Activated CD4-positive, CD25-positive, alpha-beta regulatory T cell (primary cell): ENCODE measurements around the gene PDE7B.

Experiments
- DNase-seq, 4 experiments: peaks; one replicate each; lab custom pipeline; 2025; lab: John Stamatoyannopoulos, UW

The PDE7B gene

DNA sequence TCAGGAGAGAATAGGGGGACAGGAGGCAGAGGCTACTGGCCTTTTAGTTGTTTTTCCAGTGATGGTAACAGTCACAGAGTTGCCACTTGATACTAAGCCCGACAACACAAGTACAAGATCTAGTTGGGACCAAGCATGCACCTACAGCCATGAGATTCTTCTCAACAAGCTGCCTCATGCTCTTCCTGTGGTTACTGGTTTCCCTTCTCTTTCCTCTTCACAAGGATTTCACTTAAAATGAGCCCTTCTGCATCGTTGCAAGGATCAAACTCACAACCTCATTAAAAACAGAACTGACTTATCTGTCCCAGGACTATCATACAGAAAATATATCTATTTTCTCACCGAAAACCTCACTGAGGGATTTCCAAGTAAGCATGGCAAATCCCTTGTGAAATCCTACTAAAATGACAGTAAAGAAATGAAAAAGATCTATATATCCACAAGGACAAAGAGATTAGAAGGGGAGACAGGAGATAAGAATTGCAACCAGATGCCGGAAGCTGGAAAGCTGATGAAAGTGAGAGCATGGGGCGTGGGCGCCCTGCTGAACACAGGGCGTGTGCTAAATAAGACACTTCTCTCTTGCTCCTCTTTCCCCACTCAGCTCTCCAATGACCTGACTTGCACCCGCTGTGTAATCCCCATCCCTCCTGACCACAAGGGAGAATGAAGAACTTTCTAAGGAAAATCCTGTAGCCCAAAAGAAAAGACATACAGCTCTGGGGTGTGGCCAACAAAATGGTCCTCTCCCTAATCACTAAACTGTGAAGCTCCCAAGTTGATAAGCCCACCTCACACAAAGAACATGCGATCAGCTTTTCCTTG, 385.2 kb downstream of the PDE7B start:
- no peak for DNase-seq

DNA sequence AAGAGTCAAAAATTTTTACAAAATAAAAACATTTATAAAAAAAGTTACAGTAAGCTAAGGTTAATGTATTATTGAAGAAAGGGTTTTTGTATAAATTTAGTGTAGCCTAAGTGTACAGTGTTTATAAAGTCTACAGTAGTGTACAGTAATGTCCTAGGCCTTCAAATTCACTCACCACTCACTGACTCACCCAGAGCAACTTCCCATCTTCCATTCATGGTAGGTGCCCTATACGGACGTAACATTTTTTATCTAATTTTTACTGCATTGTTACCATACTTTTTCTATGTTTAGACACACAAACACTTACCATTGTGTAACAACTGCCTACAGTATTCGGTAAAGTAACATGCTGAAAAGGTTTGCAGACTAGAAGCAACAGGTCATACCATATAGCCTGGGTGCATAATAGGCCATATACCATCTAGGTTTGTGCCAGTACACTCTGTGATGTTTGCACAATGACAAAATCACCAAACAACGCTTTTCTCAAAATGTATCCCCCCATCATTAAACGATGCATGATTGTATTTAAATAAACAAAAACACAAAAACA, 392.6 kb downstream of the PDE7B start:
- DNase-seq = no peak
